GM19397 (cell line): ENCODE measurements around the gene CDC37L1.

ENCODE experiments used
- ATAC-seq: cut with Tn5 transposase; IDR thresholded peaks from one replicate; pipeline ENCODE4 v1.9.1; 2021; ENCODE audit warnings: mild to moderate bottlenecking, moderate library complexity; ENCODE audit not compliant: unreplicated experiment

The CDC37L1 gene

DNA sequence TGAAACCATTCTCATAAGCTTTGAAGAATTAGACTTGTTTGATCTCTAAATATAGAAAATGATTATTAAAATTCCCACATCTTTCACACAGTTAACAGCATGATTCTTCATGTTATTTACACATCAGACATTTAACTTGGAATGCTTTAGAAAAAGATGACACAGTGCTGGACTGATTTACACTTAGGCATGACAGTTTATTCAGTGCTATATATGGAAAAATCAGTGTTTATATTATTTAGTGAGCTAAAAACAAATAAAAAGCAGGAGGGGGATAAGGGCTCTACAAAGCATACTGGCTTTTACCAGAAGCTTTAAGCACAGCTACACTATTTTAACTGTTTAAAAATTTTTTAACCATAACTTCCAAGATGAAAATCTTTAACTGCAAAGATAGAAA lies 30.0 kb downstream of the CDC37L1 start:
- no peak for ATAC-seq

DNA sequence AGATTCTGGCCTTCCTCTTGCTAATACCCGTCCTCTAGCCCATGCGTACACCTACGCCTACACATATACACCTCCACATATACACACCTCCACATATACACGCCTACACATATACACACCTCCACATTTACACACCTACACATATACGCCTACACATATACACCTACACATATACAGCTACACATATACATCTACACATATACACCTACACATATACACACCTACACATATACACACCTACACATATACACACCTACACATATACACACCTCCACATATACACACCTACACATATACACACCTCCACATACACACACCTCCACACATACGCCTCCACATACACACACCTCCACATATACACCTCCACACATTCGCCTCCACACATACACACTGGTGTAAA lies 34.5 kb downstream of the CDC37L1 start:
- no peak for ATAC-seq

DNA sequence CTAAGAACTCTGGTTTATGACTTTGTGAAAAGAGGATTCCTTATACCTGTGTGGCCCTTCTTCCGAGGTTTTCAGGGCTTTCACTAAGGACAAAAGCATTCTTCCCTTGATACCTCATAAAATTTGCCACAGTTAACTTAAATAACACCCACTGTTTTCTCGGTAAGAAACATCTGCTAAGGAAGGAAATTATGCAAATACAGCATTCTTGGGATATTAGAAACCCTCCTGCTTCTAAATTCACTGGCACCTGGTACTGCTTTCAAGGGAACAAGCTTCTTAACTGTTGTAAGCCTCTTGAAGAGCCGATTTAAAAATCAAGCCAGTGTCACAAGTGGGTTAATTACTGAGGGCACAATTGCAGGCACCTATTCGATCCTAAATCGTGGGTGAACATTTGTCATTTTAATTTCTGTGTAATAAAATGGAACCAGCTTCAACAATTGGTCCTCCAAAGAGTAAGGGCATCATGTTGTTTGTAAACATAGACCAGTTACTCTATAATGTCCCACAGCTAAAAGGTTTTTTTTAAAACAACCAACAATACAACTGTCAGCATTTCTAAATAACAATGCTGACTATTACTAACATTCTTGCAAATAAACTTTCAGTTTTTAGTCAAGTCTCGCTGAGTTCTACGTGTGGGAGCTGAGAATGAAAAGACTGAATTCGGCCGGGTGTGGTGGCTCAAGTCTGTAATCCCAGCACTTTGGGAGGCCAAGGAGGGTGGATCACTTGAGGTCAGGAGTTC lies 35.1 kb downstream of the CDC37L1 start:
- ATAC-seq = no peak

DNA sequence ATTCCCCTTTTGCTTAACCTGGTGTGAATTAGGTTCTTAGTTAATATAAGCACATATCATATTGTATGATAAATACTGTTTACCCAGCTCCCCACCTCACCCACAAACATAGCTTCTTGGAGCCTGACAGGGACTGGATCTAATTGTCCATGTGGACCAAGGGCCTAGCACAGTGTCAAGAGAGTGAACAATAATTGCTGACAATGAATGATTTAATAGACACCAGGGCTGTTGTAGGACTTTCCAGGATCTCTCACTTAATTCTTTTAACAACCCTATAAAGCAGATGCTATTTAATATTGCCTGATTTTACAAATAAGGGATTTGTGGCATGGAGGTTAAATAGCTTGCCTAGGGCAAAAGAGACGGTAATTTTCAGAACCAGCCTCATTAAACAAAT lies 36.8 kb downstream of the CDC37L1 start:
- ATAC-seq = no peak

DNA sequence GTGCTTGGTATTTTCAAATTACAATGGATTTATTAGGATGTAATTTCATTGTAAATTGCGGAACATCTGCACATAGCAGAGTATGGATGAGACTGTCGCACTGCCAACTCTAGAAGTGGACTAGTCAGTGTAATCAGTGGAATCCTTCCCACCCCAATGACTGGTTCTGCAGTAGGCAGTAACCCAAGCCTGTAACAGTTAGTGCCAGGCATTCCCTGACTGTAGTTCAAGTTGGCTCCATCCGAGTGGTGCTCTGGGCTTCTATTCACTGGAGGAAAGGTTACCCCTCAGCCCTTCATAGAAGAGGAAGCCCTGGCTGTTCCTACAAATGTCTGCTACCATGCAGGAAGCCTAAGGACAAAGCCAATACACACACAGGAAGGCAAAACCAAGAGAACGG lies 38.4 kb downstream of the CDC37L1 start:
- no peak for ATAC-seq

DNA sequence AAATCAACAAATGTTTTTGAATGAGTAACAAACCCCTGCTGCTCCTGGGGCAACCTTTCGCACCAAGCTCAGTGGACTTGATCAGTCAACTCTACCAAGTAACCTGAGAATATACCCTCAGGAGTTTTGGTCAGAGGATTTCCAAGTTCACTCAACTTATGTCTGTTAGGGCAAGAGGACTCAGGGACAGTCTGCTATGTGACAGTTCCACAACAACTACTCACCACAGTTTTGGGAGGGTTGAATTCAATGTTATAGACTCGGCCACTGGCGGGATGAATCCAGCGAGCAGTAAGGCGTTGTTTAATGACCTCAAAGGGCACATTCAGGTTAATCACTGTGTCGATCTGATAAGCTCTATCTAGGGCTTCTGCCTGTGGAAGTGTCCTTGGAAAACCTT lies 39.5 kb downstream of the CDC37L1 start:
- ATAC-seq = no peak

DNA sequence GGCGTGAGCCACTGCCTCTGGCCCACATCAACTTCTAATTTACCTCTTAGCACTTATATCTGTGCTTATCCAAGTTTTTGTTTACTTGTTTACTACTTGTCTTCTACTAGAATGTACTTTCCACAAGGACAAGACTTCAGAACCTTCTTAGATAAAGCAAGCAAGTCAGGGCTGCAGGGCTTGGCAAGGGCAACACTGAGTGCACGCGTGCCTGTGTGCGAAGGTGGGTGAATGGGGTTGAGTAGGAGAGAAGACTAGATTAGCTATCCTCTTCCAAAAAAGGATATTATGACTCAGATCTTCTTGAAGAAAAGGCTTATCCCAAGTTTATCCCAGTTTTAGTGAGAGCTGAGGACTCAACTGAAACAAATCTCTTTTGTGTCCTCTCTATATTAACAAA lies 42.4 kb downstream of the CDC37L1 start:
- no peak for ATAC-seq

DNA sequence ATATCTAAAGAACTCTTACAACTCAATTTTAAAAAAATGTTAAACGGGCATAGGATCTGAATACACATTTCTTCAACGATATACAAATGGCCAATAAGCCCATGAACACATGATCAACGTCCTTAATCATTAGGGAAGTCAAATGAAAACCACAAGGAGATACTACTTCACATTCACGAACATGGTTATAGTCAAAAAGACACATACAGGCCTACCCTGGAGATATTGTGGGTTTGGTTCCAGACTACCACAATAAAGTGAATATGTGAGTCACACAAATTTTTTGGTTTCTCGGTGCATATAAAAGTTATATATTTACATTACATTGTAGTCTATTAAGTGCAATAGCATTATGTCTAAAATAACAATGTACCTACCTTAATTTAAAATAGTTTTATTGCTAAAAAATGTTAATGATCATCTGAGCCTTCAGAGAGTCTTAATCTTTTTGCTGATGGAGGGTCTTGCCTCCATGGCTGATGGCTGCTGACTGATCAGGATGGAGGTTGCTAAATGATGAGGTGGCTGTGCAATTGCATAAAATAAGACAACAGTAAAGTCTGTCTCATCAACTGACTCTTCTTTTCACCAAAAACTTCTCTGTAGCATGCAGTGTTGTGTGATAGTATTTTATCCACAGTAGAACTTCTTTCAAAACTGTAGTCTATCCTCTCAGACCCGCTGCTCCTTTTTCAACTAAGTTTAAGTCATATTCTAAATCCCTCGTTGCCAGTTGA lies 46.5 kb downstream of the CDC37L1 start:
- ATAC-seq = no peak

DNA sequence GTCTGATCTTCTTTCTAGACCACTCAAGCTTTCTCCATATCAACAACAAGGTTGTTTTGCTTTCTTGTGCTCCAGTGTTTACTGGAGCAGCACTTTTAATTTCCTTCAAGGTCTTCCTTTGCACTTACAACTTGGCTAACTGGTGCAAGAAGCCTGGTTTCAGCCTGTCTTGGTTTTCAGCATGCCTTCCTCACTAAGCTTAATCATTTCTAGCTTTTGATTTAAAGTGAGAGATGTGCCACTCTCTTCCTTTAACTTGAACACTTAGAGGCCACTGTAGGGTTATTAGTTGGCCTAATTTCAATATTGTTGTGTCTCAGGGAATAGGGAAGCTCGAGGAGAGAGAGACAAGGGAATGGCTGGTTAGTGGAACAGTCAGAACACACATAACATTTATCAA lies 48.2 kb downstream of the CDC37L1 start:
- no peak for ATAC-seq

DNA sequence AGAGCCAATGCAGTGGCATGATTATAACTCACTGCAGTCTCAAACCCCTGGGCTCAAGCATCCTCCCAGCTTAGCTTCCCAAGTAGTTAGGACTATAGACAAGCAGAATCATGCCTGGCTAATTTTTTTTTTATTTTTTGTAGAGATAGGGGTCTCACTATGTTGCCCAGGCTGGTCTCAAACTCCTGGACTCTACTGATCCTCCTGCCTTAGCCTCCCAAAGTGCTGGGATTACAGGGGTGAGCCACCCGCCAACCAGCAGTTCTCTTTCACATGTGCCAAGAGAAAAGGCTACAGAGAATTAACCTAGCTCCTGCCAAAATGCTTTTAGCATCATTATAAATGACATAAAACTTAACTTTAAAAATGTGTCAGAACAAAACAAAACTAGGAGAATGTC lies 53.5 kb downstream of the CDC37L1 start:
- no peak for ATAC-seq

DNA sequence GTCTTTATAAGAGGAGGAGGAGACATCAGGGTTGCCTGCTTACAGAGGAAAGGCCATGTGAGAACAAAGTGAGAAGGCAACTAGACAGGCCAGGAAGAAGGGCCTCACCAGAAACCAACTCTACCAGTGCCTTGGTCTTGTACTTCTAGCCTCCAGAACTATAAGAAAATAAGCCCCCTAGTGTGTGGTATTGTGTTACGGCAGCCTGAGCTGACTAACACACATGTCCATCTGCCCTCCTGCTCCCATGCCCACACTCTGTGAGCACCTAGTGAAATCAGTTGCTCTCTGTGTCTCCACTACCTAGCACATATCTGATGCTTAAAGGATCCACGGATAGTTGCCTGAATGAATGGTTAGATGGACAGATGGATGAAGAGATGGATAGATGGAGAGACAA lies 54.8 kb downstream of the CDC37L1 start:
- ATAC-seq = no peak

DNA sequence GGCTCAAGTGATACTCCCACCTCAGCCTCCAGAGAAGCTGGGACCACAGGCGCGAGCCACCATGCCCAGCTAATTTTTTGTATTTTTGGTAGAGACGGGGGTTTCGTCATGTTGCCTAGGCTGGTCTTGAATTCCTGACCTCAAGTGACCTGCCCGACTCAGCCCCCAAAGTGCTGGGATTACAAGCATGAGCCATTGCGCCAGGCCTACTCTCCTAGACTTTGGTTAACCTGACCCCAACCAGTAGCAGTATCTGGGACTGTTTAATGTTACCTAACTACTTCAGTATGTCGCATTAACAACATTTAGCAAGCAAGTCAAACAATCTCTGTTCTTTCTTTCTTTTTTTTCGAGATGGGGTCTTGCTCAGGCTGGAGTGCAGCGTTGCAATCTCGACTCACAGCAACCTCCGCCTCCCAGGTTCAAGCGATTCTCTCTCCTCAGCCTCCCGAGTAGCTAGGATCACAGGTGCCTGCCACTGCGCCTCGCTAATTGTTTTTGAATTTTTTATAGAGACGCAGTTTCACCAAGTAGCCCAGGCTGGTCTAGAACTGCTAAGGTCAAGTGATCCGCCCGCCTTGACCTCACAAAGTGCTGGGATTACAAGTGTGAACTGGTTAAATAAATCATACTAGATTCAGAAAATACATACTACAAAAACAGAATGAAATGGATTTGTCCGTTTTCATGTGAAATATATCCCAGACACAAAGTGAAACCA lies 59.7 kb downstream of the CDC37L1 start:
- ATAC-seq = no peak

DNA sequence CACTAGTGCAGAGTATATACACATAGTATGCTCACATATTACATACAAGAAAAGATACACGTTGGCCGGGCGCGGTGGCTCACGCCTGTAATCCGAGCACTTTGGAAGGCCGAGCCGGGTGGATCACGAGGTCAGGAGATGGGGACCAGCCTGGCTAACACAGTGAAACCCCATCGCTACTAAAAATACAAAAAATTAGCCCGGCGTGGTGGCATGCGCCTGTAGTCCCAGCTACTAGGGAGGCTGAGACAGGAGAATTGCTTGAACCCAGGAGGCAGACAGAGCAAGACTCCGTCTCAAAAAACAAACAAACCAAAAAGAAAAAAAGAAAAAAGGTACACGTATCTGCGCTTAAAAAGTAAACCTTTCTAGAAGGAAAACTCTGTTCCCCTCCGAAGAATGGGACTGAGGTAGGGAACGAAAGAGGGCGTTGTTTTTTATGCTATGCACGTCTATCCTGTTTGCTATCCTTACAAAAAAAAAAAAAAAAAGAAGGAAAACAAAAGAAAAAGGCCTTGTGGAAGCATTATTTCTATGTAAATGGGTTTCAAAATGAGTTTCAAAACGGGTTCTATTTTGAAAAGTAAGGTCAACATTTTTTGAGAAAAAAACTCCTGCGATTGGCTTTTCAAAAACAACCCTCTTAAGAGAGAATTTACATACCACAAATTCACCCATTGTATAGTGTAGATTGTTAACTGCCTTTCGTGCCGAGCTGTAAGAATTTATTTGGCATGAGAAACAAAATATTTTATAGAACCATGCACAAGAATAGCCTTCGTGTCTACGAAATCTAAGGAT lies 60.4 kb downstream of the CDC37L1 start:
- no peak for ATAC-seq

DNA sequence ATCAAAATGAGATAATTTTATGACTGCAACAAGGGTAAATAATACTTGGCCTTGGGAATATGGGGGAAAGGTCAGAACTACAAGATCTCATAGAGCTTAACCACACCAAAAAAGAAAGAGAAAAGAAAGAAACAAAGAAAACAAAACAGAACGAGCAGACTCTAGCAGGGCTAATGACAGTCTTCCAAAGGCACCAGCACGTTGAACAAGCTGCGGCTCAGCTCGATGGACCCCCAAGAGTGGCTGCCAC lies 60.9 kb downstream of the CDC37L1 start:
- ATAC-seq = no peak

DNA sequence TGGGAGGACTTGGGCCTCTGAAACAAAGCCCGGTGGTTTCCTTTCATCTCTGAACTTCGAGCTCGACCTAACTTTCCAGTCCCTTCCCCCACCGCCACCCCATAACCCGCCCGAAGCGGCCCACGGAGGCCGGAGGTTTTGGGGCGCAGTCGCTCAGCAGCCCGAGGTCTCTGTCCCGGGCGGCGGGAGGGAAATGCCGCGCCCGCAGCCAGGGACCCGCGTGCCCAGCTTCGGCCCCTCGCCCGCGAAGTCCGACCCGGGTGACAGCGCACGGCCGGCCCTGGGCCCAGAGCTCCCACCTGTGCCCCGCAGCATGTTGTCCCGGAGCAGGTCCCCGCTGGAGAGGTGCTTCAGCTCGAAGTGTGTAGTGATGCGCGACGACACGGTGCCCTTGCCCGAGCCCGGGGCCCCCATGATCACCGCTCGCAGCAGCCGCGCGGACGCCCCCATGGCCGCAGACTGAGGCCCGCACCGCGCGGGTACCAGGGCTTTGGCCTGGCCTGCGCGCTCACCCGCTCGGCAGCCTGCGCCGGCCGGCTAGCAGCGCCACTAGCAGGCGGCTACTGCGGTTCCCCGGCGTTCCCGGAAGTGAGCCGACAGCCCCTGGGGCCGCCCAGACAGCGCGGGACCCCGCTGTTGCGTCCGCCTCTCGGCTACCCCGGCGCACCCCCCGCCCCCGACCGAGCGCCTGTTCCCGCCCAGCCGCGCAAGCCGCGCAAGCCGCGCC lies 61.4 kb downstream of the CDC37L1 start, which contains the start of gene AK3:
Gene AK3, minus strand, starts transcription at position 565 of the 727 bp plus-strand sequence. Its CDS starts 115 bp downstream, at position 450.
- peak; percentile 94 for ATAC-seq

DNA sequence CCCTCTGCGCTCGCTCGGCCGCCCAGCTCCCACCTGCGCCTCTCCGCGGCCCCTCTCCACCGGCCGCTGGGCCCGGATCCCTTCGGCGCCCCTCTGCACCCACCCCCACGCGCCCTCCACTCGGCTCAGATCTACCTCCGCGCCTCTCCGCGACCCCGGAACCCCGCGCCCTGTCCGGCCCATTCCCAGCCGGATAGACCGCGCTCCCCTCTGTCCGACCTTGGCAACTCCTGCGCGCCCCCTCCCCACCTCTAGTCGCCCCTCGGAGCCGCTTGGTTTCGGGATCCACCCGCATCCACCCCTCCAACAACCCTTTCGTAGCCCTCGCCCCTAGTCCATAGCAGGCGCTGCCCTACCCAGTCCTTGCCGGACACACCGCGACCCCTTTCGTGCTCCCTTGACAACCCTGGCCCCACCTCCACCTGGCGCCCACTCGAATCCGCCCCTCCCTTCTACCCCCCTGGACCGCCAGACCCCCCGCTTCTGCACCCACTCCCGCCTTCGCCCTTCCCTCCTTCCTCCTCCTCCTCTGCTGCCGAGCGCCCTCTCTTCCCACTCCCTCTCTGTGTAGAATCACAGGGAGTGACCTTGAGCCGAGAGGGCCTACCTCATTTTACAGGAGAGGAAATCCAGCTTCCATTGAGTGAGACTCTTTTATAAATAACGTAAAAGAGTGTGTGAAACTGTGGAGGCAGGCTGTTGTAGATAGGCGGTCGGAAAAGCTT lies 62.2 kb downstream of the CDC37L1 start:
- ATAC-seq = no peak

DNA sequence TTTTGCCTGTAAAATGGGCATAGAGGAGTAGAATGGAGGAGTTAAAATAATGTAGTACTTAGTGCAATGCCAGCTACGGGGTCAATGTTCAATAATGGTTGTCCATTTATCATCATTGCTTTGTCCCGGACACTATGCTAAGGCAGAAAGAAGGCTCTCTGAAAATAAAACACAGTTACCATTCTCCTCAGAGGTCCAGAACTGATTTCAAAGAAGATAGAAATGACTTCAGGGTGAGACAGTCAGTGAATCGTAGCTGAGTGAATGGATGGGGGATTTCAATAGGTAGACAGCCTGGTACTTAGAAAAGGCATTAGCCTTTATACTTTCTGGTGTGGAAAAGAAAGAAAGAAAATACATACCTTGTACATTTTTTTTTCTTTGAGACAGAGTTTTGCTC lies 62.9 kb downstream of the CDC37L1 start:
- no peak for ATAC-seq

DNA sequence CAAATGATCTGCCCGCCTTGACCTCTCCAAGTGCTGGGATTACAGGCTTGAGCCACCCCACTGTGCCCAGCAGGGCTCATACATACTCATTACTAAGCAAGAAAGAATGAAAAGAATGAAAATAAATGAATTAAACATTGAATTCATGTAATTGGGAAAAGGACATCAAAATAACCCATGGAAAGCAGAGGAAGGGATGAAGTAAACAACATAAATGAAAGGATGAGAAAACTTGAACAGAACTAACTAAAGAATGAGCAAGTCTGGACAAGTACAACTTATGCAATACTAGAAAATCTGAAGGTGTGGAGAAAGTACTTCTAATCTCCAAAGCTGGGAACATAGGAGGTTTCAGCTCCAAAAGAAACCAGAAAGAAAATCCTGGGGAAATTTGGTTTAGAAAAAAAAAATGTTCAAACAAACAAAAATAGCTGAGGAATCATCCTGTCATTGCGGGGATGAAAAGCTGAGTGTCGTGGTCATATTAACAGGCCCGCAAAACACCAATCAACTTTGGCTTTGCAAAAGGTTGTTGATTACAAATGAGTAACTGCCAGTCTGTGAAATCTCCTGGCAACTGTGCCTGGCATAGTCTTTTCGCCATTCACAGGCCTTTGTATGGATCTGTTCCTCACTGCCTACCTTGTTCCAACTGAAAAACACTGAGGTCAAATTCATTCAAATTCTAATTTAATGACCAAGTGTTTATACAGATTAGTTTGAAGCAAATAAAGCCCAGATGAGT lies 63.9 kb downstream of the CDC37L1 start:
- ATAC-seq = no peak

DNA sequence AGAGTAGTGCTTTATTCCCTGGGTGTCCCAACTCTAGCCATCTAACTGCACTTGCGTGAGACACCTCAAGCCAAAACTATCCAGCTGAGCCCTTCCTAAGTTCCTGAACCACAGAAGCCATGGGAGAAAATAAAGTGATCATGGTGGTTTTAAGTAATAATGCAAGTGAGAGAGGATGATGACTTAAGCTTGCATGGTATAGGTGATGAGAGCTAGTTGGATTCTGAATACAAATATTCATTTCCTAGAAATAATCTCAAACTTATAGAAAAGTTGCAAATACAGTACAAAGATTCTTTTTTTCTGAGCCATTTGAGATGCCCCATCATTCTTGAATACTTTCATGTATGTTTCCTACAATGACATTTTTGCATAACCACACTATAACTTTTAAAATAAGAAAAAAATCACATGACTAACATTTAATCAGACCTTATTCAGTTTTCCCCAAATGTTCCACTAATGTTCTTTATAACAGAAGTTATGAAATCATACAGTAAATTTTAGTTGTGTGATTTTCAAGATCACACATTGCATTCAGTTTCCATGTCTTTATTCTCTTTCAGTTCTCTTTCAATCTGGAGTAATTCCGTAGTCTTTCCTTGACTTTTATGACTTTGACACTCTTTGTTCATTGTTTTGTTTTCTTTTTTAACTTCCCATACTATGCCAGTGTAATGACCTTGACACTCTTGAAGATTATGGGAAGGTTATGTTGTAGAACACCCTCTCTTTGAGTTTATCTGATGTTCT lies 67.1 kb downstream of the CDC37L1 start:
- no peak for ATAC-seq
